ENCODE data around the gene POT1.

The POT1 gene

DNA sequence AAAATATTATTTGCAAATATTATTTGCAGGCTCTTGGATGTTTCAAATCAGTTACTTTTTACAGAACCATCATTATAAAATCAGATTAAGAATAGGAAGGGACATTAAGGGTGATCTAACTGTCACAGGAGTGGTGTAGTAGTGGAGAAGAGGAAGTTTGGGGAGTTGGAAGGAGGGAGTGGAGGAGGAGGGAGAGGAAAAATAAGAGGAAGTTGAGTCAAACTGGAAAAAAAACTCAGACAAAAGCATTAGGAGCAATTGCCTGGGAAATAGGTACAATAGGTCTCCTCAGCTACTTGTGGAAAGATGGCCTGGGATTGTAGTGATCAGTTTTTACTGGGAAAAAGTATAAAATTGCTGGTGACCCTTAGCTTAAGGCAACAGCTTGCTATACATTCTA is 86.3 kb downstream of the POT1 start:
- TF ChIP-seq, protein P1, sequence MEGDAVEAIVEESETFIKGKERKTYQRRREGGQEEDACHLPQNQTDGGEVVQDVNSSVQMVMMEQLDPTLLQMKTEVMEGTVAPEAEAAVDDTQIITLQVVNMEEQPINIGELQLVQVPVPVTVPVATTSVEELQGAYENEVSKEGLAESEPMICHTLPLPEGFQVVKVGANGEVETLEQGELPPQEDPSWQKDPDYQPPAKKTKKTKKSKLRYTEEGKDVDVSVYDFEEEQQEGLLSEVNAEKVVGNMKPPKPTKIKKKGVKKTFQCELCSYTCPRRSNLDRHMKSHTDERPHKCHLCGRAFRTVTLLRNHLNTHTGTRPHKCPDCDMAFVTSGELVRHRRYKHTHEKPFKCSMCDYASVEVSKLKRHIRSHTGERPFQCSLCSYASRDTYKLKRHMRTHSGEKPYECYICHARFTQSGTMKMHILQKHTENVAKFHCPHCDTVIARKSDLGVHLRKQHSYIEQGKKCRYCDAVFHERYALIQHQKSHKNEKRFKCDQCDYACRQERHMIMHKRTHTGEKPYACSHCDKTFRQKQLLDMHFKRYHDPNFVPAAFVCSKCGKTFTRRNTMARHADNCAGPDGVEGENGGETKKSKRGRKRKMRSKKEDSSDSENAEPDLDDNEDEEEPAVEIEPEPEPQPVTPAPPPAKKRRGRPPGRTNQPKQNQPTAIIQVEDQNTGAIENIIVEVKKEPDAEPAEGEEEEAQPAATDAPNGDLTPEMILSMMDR (IDR thresholded peaks at IDR 0.05; ENCODE audit: low read depth, low read length): no peak
- no peak overlapping the region for H3K4me3 ChIP-seq (ENCODE audit: low read depth, low read length)

DNA sequence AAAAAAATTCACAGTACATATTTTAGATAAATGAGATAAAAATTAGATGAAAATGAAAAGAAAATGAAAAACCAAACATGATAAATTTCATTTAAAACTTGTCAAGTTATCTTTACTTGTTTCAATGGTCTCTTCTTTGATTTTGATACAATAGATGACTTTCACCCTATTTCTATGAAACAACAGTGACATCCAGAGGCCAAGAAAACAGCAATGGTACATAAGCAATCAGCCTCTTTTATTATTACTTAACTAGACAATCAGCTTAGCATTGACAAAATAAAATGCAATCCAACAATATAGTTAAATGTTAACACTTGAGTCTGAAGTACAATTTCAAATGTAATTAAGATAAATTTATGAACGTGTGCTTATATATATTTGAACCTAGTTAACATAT is 89.2 kb downstream of the POT1 start:
- H3K4me3 ChIP-seq (ENCODE audit: low read depth, low read length): no peak overlapping the region
- TF ChIP-seq, protein P1 (IDR thresholded peaks at IDR 0.05; ENCODE audit: low read depth, low read length): no peak

DNA sequence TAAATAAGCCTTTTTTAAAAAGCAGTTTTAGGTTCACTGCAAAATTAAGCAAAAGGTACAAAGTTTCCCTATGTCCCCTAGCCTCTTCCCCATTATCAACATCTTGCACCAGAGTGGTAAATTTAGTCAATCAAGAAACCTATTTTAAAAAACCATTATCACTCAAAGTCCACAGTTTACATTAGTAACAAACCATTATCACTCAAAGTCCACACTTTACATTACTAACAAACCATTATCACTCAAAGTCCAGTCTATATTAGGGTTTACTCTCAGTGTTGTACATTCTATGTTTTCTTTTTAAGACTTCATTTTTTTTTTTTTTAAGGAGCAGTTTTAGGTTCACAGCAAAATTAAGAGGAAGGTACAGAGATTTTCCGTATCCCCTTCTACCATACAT is 89.9 kb downstream of the POT1 start:
- TF ChIP-seq, protein P1 (IDR thresholded peaks at IDR 0.05; ENCODE audit: low read depth, low read length): no peak
- H3K4me3 ChIP-seq (ENCODE audit: low read depth, low read length): no peak overlapping the region

DNA sequence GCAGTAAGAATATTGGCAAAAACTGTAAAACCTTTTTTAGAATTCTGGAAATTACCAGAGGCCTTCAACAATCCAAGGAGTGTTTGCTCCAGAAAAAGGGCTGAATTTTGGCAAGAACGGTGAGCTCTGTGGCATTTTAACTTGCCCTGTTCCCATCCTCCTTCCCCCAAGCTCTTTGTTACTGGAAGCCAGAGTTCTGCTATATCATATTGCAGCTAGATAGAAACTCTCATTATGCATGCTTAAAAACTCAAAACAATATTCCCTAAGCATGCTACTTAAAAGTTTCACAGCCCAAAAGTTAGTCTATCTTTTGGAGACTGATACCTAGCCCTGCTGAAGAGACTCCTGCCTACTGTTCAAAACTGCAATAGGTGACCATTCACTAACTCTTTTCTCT is 93.5 kb downstream of the POT1 start:
- H3K4me3 ChIP-seq (ENCODE audit: low read depth, low read length): no peak overlapping the region
- TF ChIP-seq, protein P1 (IDR thresholded peaks at IDR 0.05; ENCODE audit: low read depth, low read length): no peak

DNA sequence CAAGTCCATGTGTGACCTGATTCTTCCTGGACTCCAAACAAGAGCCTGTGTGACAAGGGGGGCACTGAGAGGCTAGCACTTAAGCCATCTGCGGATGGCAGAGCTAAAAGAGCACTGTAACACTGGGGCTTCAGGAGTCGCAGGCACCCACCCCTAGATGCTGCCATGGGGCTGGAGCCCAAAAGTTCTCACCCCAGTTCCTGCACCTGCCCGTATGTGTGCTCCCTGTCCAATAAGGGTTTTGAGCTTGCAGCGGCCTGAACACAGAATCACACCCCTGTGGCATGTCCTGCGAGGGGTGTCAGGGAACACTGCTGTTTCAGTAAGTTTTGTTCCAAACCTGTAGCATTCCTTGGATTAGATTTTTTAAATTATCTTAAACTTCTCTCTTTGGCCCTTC is 110.8 kb downstream of the POT1 start:
- TF ChIP-seq, protein P1 (IDR thresholded peaks at IDR 0.05; ENCODE audit: low read depth, low read length): no peak
- H3K4me3 ChIP-seq (ENCODE audit: low read depth, low read length): no peak overlapping the region

DNA sequence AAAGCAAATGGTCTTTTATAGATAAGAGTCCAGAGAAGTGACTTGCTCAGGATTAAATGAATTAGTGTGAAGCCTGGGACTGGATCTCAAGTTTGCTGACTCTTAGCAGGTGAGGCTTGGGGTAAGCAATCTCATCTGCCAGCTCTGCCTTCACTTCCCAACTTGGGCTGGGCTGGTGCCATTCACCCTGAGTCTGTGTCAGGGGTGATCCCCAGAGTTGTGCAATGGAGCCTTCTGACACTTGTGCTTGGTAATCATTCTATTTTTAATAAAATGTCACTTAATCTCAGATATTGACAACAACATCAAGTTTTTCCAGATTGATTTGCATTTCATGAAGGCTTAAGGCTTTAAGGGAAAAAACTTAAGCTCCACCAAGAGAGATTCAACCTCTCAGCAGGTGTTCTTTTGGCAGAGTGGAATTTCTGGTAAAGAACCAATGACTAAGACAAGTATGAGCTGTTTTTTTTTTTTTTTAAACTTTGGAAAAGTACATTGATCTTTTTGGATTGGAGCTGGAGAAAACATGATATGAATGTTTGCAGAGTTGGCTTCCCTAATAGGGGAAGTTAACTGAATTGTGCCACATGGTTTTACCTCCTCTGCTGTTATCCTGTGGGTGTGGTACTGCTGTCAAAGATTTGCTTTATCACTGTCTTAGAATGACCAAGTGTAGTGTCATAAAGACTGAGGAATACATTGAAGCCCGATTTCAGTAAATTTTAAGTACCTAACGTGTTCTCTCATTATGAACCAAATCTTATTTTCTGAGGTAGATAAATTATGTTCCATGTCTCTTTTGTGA is 115.4 kb downstream of the POT1 start:
- TF ChIP-seq, protein P1 (IDR thresholded peaks at IDR 0.05; ENCODE audit: low read depth, low read length): no peak
- no peak overlapping the region for H3K4me3 ChIP-seq (ENCODE audit: low read depth, low read length)

DNA sequence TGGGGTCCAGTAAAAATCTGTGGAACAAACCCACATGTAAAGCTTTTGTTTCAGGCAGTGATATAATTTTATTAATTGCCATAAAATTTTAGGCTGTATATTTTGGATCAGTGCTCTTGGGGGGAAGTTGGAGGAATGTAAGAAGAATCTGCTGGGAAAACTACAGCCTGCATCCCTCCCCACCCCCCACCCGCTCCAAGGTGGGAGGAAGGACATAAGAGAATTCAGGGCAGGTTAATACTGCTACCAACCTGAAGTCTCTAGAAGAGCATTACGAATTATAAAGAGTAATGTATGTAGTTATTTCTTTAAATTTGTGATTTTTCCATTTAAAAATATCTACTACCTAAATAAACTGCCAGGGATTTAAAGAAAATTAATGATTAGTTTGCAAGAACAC is 116.9 kb downstream of the POT1 start:
- TF ChIP-seq, protein P1 (IDR thresholded peaks at IDR 0.05; ENCODE audit: low read depth, low read length): no peak
- no peak overlapping the region for H3K4me3 ChIP-seq (ENCODE audit: low read depth, low read length)

Measured in WI38 (cell line).